ENCODE results near the gene ELL2.

Gene ELL2

GRCh38 chr5:95958310-95959014, 3.2 kb downstream of the ELL2 start:
- DNase-seq (ENCODE audit: low read depth, low spot score) = no peak
- peak overlapping the region; percentile 96 for H3K27ac ChIP-seq

GRCh38 chr5:95957561-95958203, 4.0 kb downstream of the ELL2 start:
- peak overlapping the region; percentile 96 for H3K27ac ChIP-seq
- no peak for DNase-seq (ENCODE audit: low read depth, low spot score)

- DNase-seq (ENCODE audit: low read depth, low spot score) = no peak
- H3K27ac ChIP-seq = peak overlapping the region; percentile 96
These were observed 4.8 kb downstream of the ELL2 start for GRCh38 chr5:95956900-95957293.

- H3K27ac ChIP-seq = peak overlapping the region; percentile 96
These were observed 5.4 kb downstream of the ELL2 start for GRCh38 chr5:95956021-95956899.

GRCh38 chr5:95954716-95955115, 6.9 kb downstream of the ELL2 start:
- DNase-seq (ENCODE audit: low read depth, low spot score) = no peak
- peak overlapping the region; percentile 96 for H3K27ac ChIP-seq

More at GRCh38 chr5:95956021-95956899, 5.4 kb downstream of the ELL2 start:
- no peak for DNase-seq (ENCODE audit: low read depth, low spot score)

- DNase-seq (ENCODE audit: low read depth, low spot score) = no peak
- H3K27ac ChIP-seq = peak overlapping the region; percentile 20
These were observed 8.5 kb downstream of the ELL2 start for GRCh38 chr5:95953021-95953702.

- peak overlapping the region; percentile 20 for H3K27ac ChIP-seq
- DNase-seq (ENCODE audit: low read depth, low spot score) = no peak
These were observed 9.7 kb downstream of the ELL2 start for GRCh38 chr5:95951916-95952315.

DNA sequence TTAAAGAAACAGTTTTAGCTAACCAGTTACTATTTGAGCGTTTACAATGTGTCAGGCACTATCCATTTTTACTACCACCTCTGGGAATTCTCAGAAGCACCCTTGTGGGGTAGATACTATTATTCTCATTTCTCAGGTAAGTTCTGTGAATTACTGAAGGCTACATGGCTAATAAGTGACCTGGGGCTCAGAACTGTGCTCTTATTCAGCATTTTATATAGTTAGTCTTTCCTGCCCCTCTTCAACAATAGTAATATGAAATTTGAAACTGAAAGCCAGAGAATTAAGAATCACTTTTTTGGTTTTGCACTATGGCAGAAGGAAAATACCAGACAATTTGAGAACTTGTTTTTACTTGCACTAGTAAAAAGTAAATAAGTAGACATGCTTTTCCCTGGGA, 11.8 kb downstream of the ELL2 start:
- no peak for DNase-seq (ENCODE audit: low read depth, low spot score)
- peak overlapping the region; percentile 23 for H3K27ac ChIP-seq

- DNase-seq (ENCODE audit: low read depth, low spot score) = no peak
These were observed 13.0 kb downstream of the ELL2 start for GRCh38 chr5:95948631-95949030.

DNA sequence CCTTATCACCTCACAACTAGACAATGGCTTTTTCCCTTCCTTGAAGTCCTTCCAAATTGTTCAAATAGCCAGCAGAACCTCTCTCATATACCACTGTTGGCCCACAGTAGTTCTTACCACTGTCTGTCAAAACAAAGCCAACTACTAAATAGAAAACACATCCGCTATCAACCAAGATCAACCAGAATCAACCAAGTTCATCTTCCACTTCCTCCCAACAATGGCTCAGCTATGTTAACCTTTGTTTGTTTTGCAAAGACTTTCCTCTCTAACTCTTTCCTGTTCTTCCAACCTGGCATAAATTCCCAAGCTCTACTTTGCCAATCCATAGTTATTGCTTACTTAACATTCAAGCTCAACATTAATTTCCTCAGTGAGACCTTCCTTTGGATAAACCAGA, 15.2 kb downstream of the ELL2 start:
- peak overlapping the region; percentile 22 for H3K27ac ChIP-seq
- no peak for DNase-seq (ENCODE audit: low read depth, low spot score)

More at GRCh38 chr5:95948631-95949030, 13.0 kb downstream of the ELL2 start:
- H3K27ac ChIP-seq = peak overlapping the region; percentile 23

DNA sequence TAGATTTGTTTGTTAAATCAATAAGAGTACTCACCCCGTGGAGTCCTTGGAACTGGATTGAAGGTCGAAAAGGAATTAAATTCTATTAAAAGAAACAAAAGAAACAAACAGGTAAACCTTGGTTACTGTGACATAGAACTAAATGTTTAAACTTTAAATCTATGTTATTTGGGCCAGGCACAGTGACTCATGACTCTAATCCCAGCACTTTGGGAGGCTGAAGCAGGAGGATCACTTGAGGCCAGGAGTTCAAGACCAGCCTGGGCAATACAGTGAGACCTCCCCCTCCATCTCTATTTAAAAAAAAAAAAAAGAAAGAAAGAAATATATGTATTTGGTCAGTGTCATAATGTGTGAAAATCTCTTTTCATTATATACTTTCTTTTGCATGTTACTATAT, 18.7 kb downstream of the ELL2 start:
- peak overlapping the region; percentile 1 for H3K27ac ChIP-seq
- DNase-seq (ENCODE audit: low read depth, low spot score) = no peak

- no peak for DNase-seq (ENCODE audit: low read depth, low spot score)
- H3K27ac ChIP-seq = peak overlapping the region; percentile 18
These were observed 19.2 kb downstream of the ELL2 start for GRCh38 chr5:95942414-95942813.

- DNase-seq (ENCODE audit: low read depth, low spot score) = no peak
These were observed 19.9 kb downstream of the ELL2 start for GRCh38 chr5:95941756-95942155.

GRCh38 chr5:95940758-95941682, 20.6 kb downstream of the ELL2 start:
- DNase-seq (ENCODE audit: low read depth, low spot score) = no peak
- peak overlapping the region; percentile 18 for H3K27ac ChIP-seq

More at GRCh38 chr5:95941756-95942155, 19.9 kb downstream of the ELL2 start:
- H3K27ac ChIP-seq = peak overlapping the region; percentile 18

DNA sequence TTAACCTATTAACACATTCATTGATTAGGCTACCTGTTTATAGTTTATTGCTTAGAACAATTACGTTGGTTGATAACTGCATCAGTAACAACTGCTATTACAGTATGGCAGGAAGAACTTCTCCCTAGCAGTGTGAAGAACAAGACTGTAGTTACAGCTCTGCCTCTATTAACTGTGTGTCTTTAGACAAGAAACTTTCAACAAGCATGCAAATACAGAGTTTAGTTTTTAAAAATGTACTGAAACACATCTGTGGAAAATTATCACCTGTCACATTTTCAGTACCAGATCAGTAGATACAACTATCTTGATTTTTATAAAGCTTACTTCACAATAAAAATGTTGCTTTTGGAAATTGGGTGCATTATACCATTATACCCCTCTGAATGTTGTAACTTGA, 22.2 kb downstream of the ELL2 start:
- DNase-seq (ENCODE audit: low read depth, low spot score) = no peak
- H3K27ac ChIP-seq = peak overlapping the region; percentile 18

DNA sequence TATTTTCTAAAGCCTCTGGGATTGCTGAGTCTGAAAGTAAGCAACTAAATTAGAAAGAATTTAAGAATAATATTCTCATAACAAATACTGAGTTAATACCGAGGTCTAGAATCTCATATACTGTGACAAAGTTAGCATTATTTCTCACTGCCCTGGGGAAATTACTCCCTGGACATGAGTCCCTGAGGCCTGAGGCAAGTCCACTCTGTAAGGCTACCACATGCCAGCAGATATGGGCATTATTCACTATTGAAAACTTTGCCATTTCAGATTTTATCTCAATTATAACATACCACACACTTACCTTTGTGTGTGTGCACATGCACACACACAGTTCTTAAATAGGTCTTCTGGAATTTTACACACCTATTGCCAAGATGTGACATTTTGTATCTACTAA, 22.9 kb downstream of the ELL2 start:
- peak overlapping the region; percentile 18 for H3K27ac ChIP-seq
- DNase-seq (ENCODE audit: low read depth, low spot score) = no peak

DNA sequence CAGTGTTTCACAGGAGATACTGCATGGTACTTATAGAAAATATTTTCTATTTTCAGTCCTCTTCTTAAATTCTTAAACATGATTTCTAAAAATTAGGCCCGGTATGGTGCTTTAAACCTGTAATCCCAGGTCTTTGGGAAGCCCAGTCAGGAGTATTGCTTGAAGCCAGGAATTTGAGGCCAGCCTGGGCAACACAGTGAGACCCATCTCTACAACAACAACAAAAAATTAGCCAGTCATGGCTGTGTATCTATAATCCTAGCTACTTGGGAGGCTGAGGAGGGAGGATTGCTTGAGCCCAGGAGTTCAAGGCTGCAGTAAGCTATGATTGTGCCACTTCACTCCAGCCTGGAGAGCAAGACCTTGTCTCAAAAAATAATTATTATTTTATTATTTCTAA, 23.3 kb downstream of the ELL2 start:
- H3K27ac ChIP-seq = peak overlapping the region; percentile 18
- no peak for DNase-seq (ENCODE audit: low read depth, low spot score)

DNA sequence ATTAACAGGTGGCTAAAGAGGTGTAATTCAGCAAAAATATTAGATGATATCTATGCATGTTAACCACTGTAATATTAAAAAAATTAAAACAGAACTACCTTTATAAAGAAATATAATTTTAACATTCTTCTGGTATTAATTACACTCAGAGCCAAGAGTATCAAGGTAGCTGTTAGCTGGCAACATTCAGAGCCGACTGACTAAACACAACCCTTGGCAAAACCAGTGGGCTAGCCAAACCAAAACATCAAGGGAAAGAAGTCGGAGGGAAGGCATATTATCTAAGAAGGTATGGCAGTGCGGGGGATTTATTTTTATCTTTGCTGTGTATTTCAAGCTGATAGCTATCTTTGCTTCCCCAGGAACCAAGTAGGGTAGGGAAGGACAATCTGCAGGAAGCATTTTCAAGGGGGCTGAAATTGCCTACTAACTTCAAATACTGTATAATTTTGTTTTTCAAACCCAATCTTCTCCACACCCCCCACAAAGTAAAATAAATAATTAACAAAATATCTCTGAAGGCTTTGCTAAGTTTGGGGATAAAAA, 24.0 kb downstream of the ELL2 start:
- DNase-seq (ENCODE audit: low read depth, low spot score) = no peak
- H3K27ac ChIP-seq = peak overlapping the region; percentile 18

GRCh38 chr5:95936812-95937397, 24.7 kb downstream of the ELL2 start:
- no peak for DNase-seq (ENCODE audit: low read depth, low spot score)
- peak overlapping the region; percentile 18 for H3K27ac ChIP-seq

Measured in epithelial cell of prostate (primary cell).